Activated naive CD8-positive, alpha-beta T cell treated with anti-CD3 and anti-CD28 coated beads for 36 hours (primary cell): ENCODE data around the gene USP28. TPM values are rescaled to one million over a fixed set of nuclear protein-coding genes. Genes with fewer than 3 reads are reported as not detected.
"Not testable (repeated sequence)": the region's sequence is repeated elsewhere in the genome, so short reads cannot be mapped to it uniquely, and the experiment has no call there.

ENCODE experiments used
- DNase-seq: peaks from one replicate; pipeline ENCODE4 v3.0.0; 2021
- H3K27ac Mint-ChIP-seq: one replicate; pipeline ENCODE4 v1.8.0; 2022; ENCODE audit warnings: mild to moderate bottlenecking, moderate library complexity, mixed read lengths
- H3K27me3 Mint-ChIP-seq: one replicate; pipeline ENCODE4 v1.8.0; 2022; ENCODE audit warnings: mild to moderate bottlenecking, mixed read lengths
- H3K36me3 Mint-ChIP-seq: one replicate; pipeline ENCODE4 v1.8.0; 2021; ENCODE audit warnings: mild to moderate bottlenecking, mixed read lengths
- H3K4me1 Mint-ChIP-seq: one replicate; pipeline ENCODE4 v1.8.0; 2021; ENCODE audit warnings: mixed read lengths
- H3K4me3 Mint-ChIP-seq: one replicate; pipeline ENCODE4 v1.8.0; 2022; ENCODE audit warnings: mild to moderate bottlenecking, moderate library complexity, mixed read lengths
- H3K9me3 Mint-ChIP-seq: one replicate; pipeline ENCODE4 v1.8.0; 2022; ENCODE audit warnings: mixed read lengths
- total RNA-seq, 2 experiments: library from RNA; stranded (reverse); gene quantifications; one replicate each; pipeline ENCODE4 v1.2.3, GENCODE V29; 2021

USP28 gene
- total RNA-seq, 2 experiments from 2014 or later = 26.2 to 27.2 TPM

DNA sequence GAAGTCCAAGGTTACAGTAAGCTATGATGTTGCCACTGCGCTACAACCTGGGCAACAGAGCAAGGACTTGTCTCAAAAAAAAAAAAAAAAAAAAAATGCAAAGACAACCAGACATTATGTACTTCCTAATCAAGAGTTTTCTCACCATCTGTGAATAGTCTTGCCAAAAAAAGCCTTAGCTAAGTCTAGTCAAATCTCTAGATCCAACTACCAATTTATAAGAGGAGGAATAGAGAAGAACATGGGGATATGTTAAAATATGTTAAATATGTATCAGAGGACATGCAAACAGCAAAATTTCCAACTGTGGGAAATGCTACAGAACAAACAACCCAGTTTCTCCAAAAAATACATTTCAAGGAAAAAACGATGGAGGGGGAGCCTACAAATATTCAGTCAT is 45.6 kb downstream of the USP28 start:
- no peak for DNase-seq
- peaks cover 8% of the 10 kb centered on the region for H3K36me3 Mint-ChIP-seq
- no peaks in the 10 kb centered on the region for H3K9me3 Mint-ChIP-seq
- H3K4me3 Mint-ChIP-seq = no peak overlapping the region
- H3K4me1 Mint-ChIP-seq = no peaks in the 10 kb centered on the region
- no peaks in the 10 kb centered on the region for H3K27me3 Mint-ChIP-seq
- no peak overlapping the region for H3K27ac Mint-ChIP-seq

- no peaks in the 10 kb centered on the region for H3K4me1 Mint-ChIP-seq
- no peak for DNase-seq
- H3K27me3 Mint-ChIP-seq = no peaks in the 10 kb centered on the region
- no peak overlapping the region for H3K4me3 Mint-ChIP-seq
- H3K9me3 Mint-ChIP-seq = no peaks in the 10 kb centered on the region
- H3K36me3 Mint-ChIP-seq = peaks cover 8% of the 10 kb centered on the region
- no peak overlapping the region for H3K27ac Mint-ChIP-seq
Observed at GRCh38 chr11:113828191-113828590, 47.2 kb downstream of the USP28 start.

GRCh38 chr11:113827477-113827876 is 47.9 kb downstream of the USP28 start:
- no peak overlapping the region for H3K4me3 Mint-ChIP-seq
- H3K27ac Mint-ChIP-seq = no peak overlapping the region
- H3K27me3 Mint-ChIP-seq = no peaks in the 10 kb centered on the region
- peaks cover 11% of the 10 kb centered on the region for H3K36me3 Mint-ChIP-seq
- no peak for DNase-seq
- no peaks in the 10 kb centered on the region for H3K4me1 Mint-ChIP-seq
- H3K9me3 Mint-ChIP-seq = no peaks in the 10 kb centered on the region

DNA sequence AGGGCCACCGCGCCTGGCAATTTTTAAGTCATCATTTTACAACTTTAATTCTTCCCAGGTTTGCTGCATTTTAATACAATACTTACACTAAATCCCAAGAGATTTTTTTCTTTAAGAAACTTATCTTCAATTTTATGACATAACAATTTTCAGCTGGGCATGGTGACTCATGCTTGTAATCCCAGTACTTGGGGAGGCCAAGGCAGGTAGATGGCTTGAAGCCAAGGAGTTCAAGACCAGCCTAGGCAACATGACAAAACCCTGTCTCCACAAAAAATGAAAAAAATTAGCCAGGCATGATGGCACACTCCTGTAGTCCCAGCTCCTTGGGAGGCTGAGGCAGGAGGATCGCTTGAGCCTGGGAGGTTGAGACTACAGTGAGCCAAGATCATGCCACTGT is 56.9 kb downstream of the USP28 start:
- no peaks in the 10 kb centered on the region for H3K9me3 Mint-ChIP-seq
- no peaks in the 10 kb centered on the region for H3K27me3 Mint-ChIP-seq
- H3K36me3 Mint-ChIP-seq = peaks cover 21% of the 10 kb centered on the region
- DNase-seq = no peak
- no peak overlapping the region for H3K27ac Mint-ChIP-seq
- H3K4me3 Mint-ChIP-seq = no peak overlapping the region
- H3K4me1 Mint-ChIP-seq = no peaks in the 10 kb centered on the region

DNA sequence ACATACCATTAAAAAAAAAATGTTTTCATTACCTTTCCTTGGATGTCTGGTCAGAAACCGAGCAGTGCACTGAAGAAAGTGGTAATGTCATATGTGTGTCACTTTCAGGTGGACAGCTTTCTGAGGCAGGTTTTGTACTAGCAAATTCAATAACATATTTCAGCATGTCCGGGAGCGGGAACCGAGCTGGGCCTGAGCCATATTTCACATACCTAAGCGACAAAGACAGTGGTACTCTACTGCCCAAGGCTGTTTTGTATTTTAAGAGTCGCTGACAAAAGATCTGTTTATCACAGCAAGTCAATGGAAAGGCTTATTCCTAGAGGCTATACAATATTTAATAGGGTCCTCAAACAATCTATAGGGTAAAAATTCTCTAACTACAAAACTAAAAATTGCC is 57.7 kb downstream of the USP28 start:
- no peaks in the 10 kb centered on the region for H3K4me1 Mint-ChIP-seq
- no peaks in the 10 kb centered on the region for H3K27me3 Mint-ChIP-seq
- H3K27ac Mint-ChIP-seq = no peak overlapping the region
- no peak overlapping the region for H3K4me3 Mint-ChIP-seq
- H3K36me3 Mint-ChIP-seq = peaks cover 19% of the 10 kb centered on the region
- no peaks in the 10 kb centered on the region for H3K9me3 Mint-ChIP-seq
- no peak for DNase-seq

DNA sequence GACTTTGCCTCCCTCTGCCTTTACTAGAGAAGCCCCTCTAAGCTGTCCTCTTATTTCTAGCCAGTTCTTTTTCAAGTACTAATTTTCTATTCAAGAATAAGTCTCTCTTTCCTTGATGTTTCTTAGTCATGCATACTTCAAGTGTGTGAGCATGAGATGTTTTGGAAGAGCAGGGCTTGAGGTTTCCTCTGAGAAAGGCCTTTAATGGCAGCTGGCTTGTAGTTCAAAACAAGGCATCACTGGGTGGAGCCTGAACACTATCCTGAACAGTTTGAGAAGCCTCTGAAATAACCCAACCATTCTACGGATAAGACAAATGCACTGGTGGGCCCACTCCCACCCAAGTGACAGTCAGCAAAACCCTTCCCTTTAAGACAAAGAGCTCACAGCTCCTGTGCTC is 58.2 kb downstream of the USP28 start:
- Mint-ChIP-seq H3K27me3 (no peaks in the 10 kb centered on the region), H3K4me3 (no peak overlapping the region), H3K27ac (no peak overlapping the region), H3K9me3 (no peaks in the 10 kb centered on the region), H3K36me3 (peaks cover 19% of the 10 kb centered on the region), H3K4me1 (no peaks in the 10 kb centered on the region)
- no peak for DNase-seq

- H3K27ac Mint-ChIP-seq = no peak overlapping the region
- H3K36me3 Mint-ChIP-seq = peaks cover 8% of the 10 kb centered on the region
- no peaks in the 10 kb centered on the region for H3K4me1 Mint-ChIP-seq
Observed at GRCh38 chr11:113814181-113814580, 61.2 kb downstream of the USP28 start.

DNA sequence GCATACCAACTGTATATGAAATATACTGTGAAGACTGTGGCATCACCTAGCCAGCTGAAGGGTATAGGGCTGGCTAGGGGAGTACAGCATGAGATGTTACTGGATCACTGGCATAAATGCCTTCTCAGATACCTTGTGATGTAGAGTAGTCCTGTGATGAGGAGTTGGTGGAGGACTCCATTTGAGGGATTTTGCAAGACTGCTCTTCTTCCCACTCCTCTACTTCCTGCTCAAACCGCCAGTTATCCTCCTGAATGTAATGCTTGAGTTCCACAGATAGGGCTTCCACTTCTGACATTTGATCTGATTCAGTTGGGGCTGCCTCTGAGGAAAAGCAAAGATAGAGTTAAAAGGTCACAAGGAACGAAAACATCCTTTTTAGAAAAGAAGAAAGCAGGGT is 66.4 kb downstream of the USP28 start:
- Mint-ChIP-seq H3K36me3 (peaks cover 9% of the 10 kb centered on the region), H3K4me3 (no peak overlapping the region), H3K4me1 (no peaks in the 10 kb centered on the region), H3K27ac (no peak overlapping the region), H3K9me3 (no peaks in the 10 kb centered on the region), H3K27me3 (no peaks in the 10 kb centered on the region)
- DNase-seq = no peak

More at GRCh38 chr11:113814181-113814580, 61.2 kb downstream of the USP28 start:
- H3K9me3 Mint-ChIP-seq = no peaks in the 10 kb centered on the region
- no peaks in the 10 kb centered on the region for H3K27me3 Mint-ChIP-seq
- no peak overlapping the region for H3K4me3 Mint-ChIP-seq
- DNase-seq = no peak

DNA sequence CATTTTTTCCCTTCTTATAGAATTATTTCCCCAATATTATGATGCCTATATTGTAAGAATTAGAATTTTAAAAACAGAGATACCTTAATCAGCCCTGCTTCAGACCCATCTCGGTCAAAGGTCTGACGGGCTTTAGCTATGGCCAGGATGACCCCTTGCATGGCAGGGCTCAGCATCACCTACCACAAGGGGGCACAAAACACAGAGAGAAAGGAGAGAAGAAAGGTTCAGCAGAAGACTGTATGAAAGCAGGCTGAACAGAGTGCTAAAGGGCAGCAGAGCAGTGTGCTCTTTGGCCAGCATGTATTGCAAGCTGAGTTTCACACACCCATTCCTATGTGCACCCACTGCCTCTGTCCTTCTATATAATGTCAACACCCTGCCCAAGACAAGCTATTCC is 69.0 kb downstream of the USP28 start:
- no peaks in the 10 kb centered on the region for H3K27me3 Mint-ChIP-seq
- no peak overlapping the region for H3K4me3 Mint-ChIP-seq
- H3K27ac Mint-ChIP-seq = no peak overlapping the region
- no peak for DNase-seq
- H3K9me3 Mint-ChIP-seq = no peaks in the 10 kb centered on the region
- no peaks in the 10 kb centered on the region for H3K4me1 Mint-ChIP-seq
- H3K36me3 Mint-ChIP-seq = peaks cover 12% of the 10 kb centered on the region

DNA sequence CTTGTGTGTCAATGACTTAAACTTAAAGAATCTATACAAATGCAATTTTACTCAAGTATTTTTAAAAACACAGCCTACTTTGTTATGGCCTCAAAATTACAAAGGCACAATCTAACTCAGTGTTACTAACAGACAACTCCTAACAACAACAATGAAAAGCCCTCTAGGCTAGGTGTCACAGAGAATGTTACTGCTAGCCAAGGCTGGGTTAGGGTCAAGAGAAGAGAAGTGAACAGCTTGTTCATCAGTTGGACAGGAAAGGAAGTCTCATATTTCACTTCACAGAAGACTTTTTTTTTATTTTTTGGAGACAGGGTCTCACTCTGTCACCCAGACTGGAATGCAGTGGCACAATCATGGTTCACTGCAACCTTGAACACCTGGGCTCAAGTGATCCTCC is 69.7 kb downstream of the USP28 start:
- H3K4me1 Mint-ChIP-seq = no peaks in the 10 kb centered on the region

DNA sequence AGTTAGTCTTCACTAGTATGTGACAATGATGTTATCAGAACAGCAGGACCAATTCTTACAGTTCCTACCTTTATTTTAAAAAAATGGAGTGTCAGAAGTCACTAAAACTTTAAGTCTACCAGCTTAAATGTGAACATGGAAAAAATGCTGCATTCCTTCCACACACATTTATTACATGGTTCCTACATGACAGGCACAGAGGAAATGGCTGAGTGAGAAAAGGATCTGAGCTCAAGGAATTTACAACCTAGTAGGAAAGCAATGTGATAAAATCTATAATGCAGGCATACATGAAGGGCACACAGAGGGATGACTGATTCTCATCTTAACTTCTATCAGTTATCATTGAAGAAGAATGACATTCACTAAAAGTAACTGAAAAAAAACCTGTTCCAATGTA is 72.8 kb downstream of the USP28 start:
- H3K9me3 Mint-ChIP-seq = no peaks in the 10 kb centered on the region
- no peak overlapping the region for H3K4me3 Mint-ChIP-seq
- H3K27me3 Mint-ChIP-seq = no peaks in the 10 kb centered on the region
- peaks cover 19% of the 10 kb centered on the region for H3K36me3 Mint-ChIP-seq
- no peak for DNase-seq
- no peak overlapping the region for H3K27ac Mint-ChIP-seq
- H3K4me1 Mint-ChIP-seq = no peaks in the 10 kb centered on the region

More for the DNA sequence above, 69.7 kb downstream of the USP28 start:
- Mint-ChIP-seq H3K9me3 (no peaks in the 10 kb centered on the region), H3K4me3 (no peak overlapping the region), H3K27ac (no peak overlapping the region), H3K36me3 (peaks cover 14% of the 10 kb centered on the region), H3K27me3 (no peaks in the 10 kb centered on the region)
- DNase-seq = no peak

- DNase-seq = no peak
- Mint-ChIP-seq H3K27ac (no peak overlapping the region), H3K9me3 (no peaks in the 10 kb centered on the region), H3K4me1 (no peaks in the 10 kb centered on the region), H3K27me3 (no peaks in the 10 kb centered on the region), H3K36me3 (peaks cover 12% of the 10 kb centered on the region), H3K4me3 (no peak overlapping the region)
Observed at GRCh38 chr11:113796663-113797259, 78.6 kb downstream of the USP28 start.

DNA sequence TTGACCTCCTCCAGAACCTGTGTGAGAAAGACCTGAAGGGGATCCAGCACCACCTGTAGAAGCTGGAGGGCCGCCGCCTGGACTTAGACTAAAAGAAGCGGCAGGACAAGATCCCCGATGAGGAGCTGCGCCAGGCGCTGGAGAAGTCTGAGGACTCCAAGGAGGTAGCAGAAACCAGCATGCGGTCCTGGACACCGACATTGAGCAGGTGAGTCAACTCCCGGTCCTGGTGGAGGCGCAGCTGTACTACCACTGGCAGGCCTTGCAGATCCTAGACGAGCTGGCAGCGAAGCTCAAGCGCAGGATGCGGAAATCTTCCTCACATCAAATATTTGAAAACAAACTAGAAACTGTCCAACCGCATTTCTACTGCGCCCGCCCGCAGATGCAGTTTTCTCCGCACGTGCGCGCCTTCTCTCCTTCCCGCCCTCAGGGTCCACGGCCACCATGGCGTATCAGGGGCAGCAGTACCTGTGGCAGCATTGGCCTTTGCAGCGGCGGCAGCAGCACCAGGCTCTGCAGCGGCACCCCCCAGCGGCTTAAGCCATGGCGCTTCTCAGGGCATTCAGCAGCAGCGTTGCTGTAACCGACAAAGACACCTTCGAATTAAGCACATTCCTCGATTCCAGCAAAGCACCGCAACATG is 85.6 kb downstream of the USP28 start:
- H3K4me3 Mint-ChIP-seq = no peak overlapping the region
- no peak for DNase-seq
- no peak overlapping the region for H3K27ac Mint-ChIP-seq
- H3K36me3 Mint-ChIP-seq = no peaks in the 10 kb centered on the region
- H3K9me3 Mint-ChIP-seq = no peaks in the 10 kb centered on the region
- no peaks in the 10 kb centered on the region for H3K4me1 Mint-ChIP-seq
- peaks cover 20% of the 10 kb centered on the region for H3K27me3 Mint-ChIP-seq

- not testable (repeated sequence) for H3K4me1 Mint-ChIP-seq, H3K9me3 Mint-ChIP-seq, H3K36me3 Mint-ChIP-seq, DNase-seq, H3K4me3 Mint-ChIP-seq, H3K27ac Mint-ChIP-seq
- H3K27me3 Mint-ChIP-seq = peaks cover 20% of the 10 kb centered on the region
Observed at GRCh38 chr11:113789016-113789415, 86.4 kb downstream of the USP28 start.

DNA sequence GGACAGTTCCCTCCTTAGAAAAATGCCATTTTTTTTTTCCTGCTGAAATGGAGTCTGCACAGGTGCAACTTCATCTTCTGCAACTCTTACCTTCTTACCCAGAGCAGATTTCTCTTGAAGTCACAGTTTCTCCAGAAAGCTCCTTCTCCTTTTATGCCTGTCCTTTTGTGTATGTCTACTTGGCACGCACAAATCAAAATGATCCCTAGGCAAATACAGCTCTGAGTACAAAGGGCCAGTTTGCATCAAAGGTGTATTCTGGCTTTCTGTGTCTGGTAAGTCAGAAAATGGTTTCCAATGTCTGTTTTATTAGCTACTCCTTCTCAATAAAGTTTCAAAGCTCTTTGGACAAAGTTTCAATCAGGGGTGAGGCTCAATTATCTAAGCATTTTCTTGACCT is 93.2 kb downstream of the USP28 start:
- Mint-ChIP-seq H3K27me3 (peaks cover 6% of the 10 kb centered on the region), H3K4me3 (no peak overlapping the region), H3K27ac (no peak overlapping the region), H3K36me3 (no peaks in the 10 kb centered on the region), H3K9me3 (no peaks in the 10 kb centered on the region), H3K4me1 (no peaks in the 10 kb centered on the region)
- DNase-seq = no peak

GRCh38 chr11:113781682-113782081 is 93.7 kb downstream of the USP28 start:
- Mint-ChIP-seq H3K9me3 (no peaks in the 10 kb centered on the region), H3K4me1 (no peaks in the 10 kb centered on the region), H3K27ac (no peak overlapping the region), H3K4me3 (no peak overlapping the region), H3K27me3 (peaks cover 3% of the 10 kb centered on the region), H3K36me3 (no peaks in the 10 kb centered on the region)
- DNase-seq = no peak
